B cell (primary cell): Measurements from ENCODE around the gene B4GALT5. TPM values are rescaled to one million over a fixed set of nuclear protein-coding genes. Genes with fewer than 3 reads are reported as not detected.

Experiments
- ATAC-seq: fragments of 200-7000 bp; cut with Tn5 transposase; one replicate; pipeline ENCODE4 v1.10.0; 2021; ENCODE audit warnings: low read depth, mild to moderate bottlenecking, moderate number of reproducible peaks, moderate library complexity
- CTCF ChIA-PET: fragments of 350-600 bp; sonication (Branson Sonifier 250); formaldehyde crosslinking; loops from one replicate; lab custom pipeline; 2021; ENCODE audit warnings: antibody characterized with exemption, inconsistent platforms; lab: Charles Lee
- POLR2A ChIA-PET: fragments of 350-600 bp; sonication (Branson Sonifier 250); formaldehyde crosslinking; loops from one replicate; lab custom pipeline; 2021; ENCODE audit warnings: antibody characterized with exemption; lab: Charles Lee
- DNase-seq: peaks from one replicate; pipeline ENCODE4 v3.0.0; 2013
- H2AFZ ChIP-seq: 2 replicates; pipeline ENCODE4 v1.6.1; 2012; ENCODE audit warnings: mild to moderate bottlenecking, low read depth, low read length; ENCODE audit not compliant: insufficient read depth, poor library complexity, severe bottlenecking
- H3K27ac ChIP-seq, 2 donors: 1 replicate in 1 of 2; 2 replicates in 1 of 2; pipeline ENCODE4 v1.5.1; 2012 to 2013; ENCODE audit warnings: low read length in 2 of 2, mild to moderate bottlenecking in 2 of 2, moderate library complexity in 1 of 2
- H3K27me3 ChIP-seq, 4 experiments: fragments of 200-600 bp in 1 of 4; sonication (generic) in 1 of 4; replicated peaks in 1 of 4; 1 replicate in 2 of 4; 2 replicates in 2 of 4; pipeline versions ENCODE4 v1.6.1 to v1.7.0; 2013 to 2016; ENCODE audit warnings: low read length in 3 of 4, mild to moderate bottlenecking in 2 of 4, mixed read lengths in 1 of 4, moderate library complexity in 1 of 4; ENCODE audit not compliant: insufficient read depth in 4 of 4, control insufficient read depth in 3 of 4; ENCODE audit errors: control extremely low read depth in 1 of 4
- H3K36me3 ChIP-seq, 2 experiments: replicated peaks in 1 of 2; 1 replicate in 1 of 2; 2 replicates in 1 of 2; pipeline versions ENCODE4 v1.6.1 to v1.7.1; 2013; ENCODE audit warnings: low read length in 1 of 2; ENCODE audit not compliant: insufficient read depth in 2 of 2, control insufficient read depth in 1 of 2; ENCODE audit errors: control extremely low read depth in 1 of 2, extremely low read depth in 1 of 2
- H3K4me1 ChIP-seq, 2 donors: fragments of 200-600 bp in 1 of 2; sonication (generic) in 1 of 2; 1 replicate in 1 of 2; 2 replicates in 1 of 2; pipeline versions ENCODE4 v1.5.1 to v1.6.1; 2013 to 2017; ENCODE audit warnings: low read length in 2 of 2; ENCODE audit not compliant: control insufficient read depth in 2 of 2, insufficient read depth in 2 of 2
- H3K4me2 ChIP-seq: replicated peaks from 2 replicates; pipeline ENCODE3; 2012; ENCODE audit warnings: mild to moderate bottlenecking, low read depth, low read length; ENCODE audit not compliant: poor library complexity, severe bottlenecking
- H3K4me3 ChIP-seq, 5 experiments: fragments of 200-600 bp in 1 of 5; sonication (generic) in 1 of 5; 1 replicate in 3 of 5; 2 replicates in 2 of 5; pipeline versions ENCODE4 v1.5.1 to v1.7.0; 2011 to 2016; ENCODE audit warnings: low read length in 4 of 5, mild to moderate bottlenecking in 4 of 5, low read depth in 2 of 5, control low read depth in 1 of 5, moderate library complexity in 1 of 5; ENCODE audit not compliant: insufficient read depth in 1 of 5; ENCODE audit errors: control extremely low read depth in 1 of 5, extremely low read depth in 1 of 5
- H3K79me2 ChIP-seq: fragments of 200-600 bp; sonication (generic); one replicate; pipeline ENCODE4 v1.6.0; 2016; ENCODE audit warnings: low read length; ENCODE audit not compliant: control insufficient read depth, insufficient read depth
- H3K9ac ChIP-seq: fragments of 200-600 bp; sonication (generic); 2 replicates; pipeline ENCODE4 v1.6.1; 2017; ENCODE audit warnings: mild to moderate bottlenecking, low read length, moderate library complexity
- H3K9me3 ChIP-seq, 3 donors: one replicate each; pipeline versions ENCODE4 v1.6.1 to v1.7.1; 2013; ENCODE audit warnings: low read length in 2 of 3; ENCODE audit not compliant: control insufficient read depth in 2 of 3, insufficient read depth in 1 of 3; ENCODE audit errors: control extremely low read depth in 1 of 3
- H4K20me1 ChIP-seq: 2 replicates; pipeline ENCODE4 v1.6.0; 2012; ENCODE audit warnings: mild to moderate bottlenecking, low read length; ENCODE audit not compliant: insufficient read depth, control insufficient read depth, poor library complexity, severe bottlenecking
- H3K27ac Mint-ChIP-seq: one replicate; pipeline ENCODE4 v1.8.0; 2021; ENCODE audit warnings: mixed read lengths
- H3K27me3 Mint-ChIP-seq: one replicate; pipeline ENCODE4 v1.8.0; 2021; ENCODE audit warnings: mixed read lengths
- H3K4me1 Mint-ChIP-seq: one replicate; pipeline ENCODE4 v1.8.0; 2021; ENCODE audit warnings: mixed read lengths
- H3K4me3 Mint-ChIP-seq: one replicate; pipeline ENCODE4 v1.8.0; 2021; ENCODE audit warnings: mixed read lengths
- H3K9me3 Mint-ChIP-seq: one replicate; pipeline ENCODE4 v1.8.0; 2022; ENCODE audit warnings: mixed read lengths; ENCODE audit not compliant: insufficient read depth
- CTCF ChIP-seq: fragments of 200-600 bp; IDR thresholded peaks from one replicate; pipeline ENCODE4 v1.8.0; 2022; ENCODE audit warnings: antibody characterized with exemption, mild to moderate bottlenecking
- EZH2 ChIP-seq: IDR thresholded peaks from 2 replicates; pipeline ENCODE4 v1.6.1; 2012; ENCODE audit warnings: borderline replicate concordance, low read depth, mild to moderate bottlenecking, moderate library complexity, low read length; ENCODE audit not compliant: insufficient read depth, poor library complexity, severe bottlenecking
- WGBS: methylation state at CpG from one replicate; pipeline ENCODE4 v1.1.5; 2013; ENCODE audit warnings: missing lambda C conversion rate; ENCODE audit not compliant: insufficient coverage; 5-methylcytosine and 5-hydroxymethylcytosine counted together
- intact Hi-C: fragments of 100-400 bp; cut with micrococcal nuclease; formaldehyde crosslinking; loops from one replicate; pipeline ENCODE4 v1.10.0; 2022
- polyA plus RNA-seq: library from polyadenylated mRNA; depleted of rRNA; stranded (reverse); fragments of >200 nt; gene quantifications from 2 replicates; pipeline ENCODE4 v1.2.3, GENCODE V29; 2012
- total RNA-seq, 2 donors: library from RNA; stranded (reverse); fragments of 120-200 nt in 1 of 2; gene quantifications; 1 replicate in 1 of 2; 2 replicates in 1 of 2; pipeline versions ENCODE4 v1.2.3 to v1.2.4, GENCODE V29; 2013 to 2022

B4GALT5 gene
- total and polyA plus RNA-seq, 2 donors (not counting 1 experiment from before 2014, with no cell fraction given), result 3.4 to 7.3 TPM

GRCh38 chr20:49595811-49596561 is 117.7 kb downstream of the B4GALT5 start:
- Histone ChIP-seq H2AFZ (no peak overlapping the region), H3K4me2 (no peak overlapping the region), H3K27me3 (peaks cover 0 to 9% (median 1%) of the 10 kb centered on the region in 4 experiments), H3K9ac (no peak overlapping the region), H3K4me1 (peaks cover 0 to 8% of the 10 kb centered on the region in 2 donors), H3K36me3 (no peaks in the 10 kb centered on the region), H4K20me1 (no peaks in the 10 kb centered on the region), H3K9me3 (peaks cover 0 to 12% (median 3%) of the 10 kb centered on the region in 3 donors), H3K27ac (no peak overlapping the region), H3K79me2 (no peaks in the 10 kb centered on the region), H3K4me3 (no peak overlapping the region)
- H3K27ac Mint-ChIP-seq, result no peak overlapping the region
- no peak for DNase-seq
- H3K9me3 Mint-ChIP-seq, result no peaks in the 10 kb centered on the region
- ATAC-seq, result no peak
- H3K4me1 Mint-ChIP-seq, result peaks cover 7% of the 10 kb centered on the region
- CTCF ChIA-PET, result no interaction called here
- intact Hi-C loops, result no loop called here
- POLR2A ChIA-PET, result no interaction called here
- no peak overlapping the region for H3K4me3 Mint-ChIP-seq
- WGBS, result 77% methylated on average over 9 of the region's 15 CpGs
- H3K27me3 Mint-ChIP-seq, result peaks cover 13% of the 10 kb centered on the region
- TF ChIP-seq CTCF (no peak), EZH2 (no peak)

GRCh38 chr20:49595346-49595745 is 118.3 kb downstream of the B4GALT5 start:
- H3K27me3 ChIP-seq, result peaks cover 0 to 9% (median 1%) of the 10 kb centered on the region in 4 experiments
- TF ChIP-seq EZH2, result no peak
- TF ChIP-seq CTCF, result no peak
- no peak overlapping the region for H3K4me3 ChIP-seq
- ATAC-seq (no peak), DNase-seq (no peak)
- H3K9me3 ChIP-seq, result peaks cover 0 to 12% (median 3%) of the 10 kb centered on the region in 3 donors
- Mint-ChIP-seq H3K4me3 (no peak overlapping the region), H3K27ac (no peak overlapping the region), H3K27me3 (peaks cover 13% of the 10 kb centered on the region), H3K9me3 (no peaks in the 10 kb centered on the region), H3K4me1 (peaks cover 8% of the 10 kb centered on the region)
- CTCF ChIA-PET, result no interaction called here
- no peaks in the 10 kb centered on the region for H3K36me3 ChIP-seq
- H3K27ac ChIP-seq, result no peak overlapping the region
- WGBS, result 93% methylated on average over 9 of the region's 10 CpGs
- H3K9ac ChIP-seq, result no peak overlapping the region
- H3K4me2 ChIP-seq, result no peak overlapping the region
- H4K20me1 ChIP-seq, result no peaks in the 10 kb centered on the region
- no peaks in the 10 kb centered on the region for H3K79me2 ChIP-seq
- no peak overlapping the region for H2AFZ ChIP-seq
- peaks cover 0 to 8% of the 10 kb centered on the region in 2 donors for H3K4me1 ChIP-seq
- intact Hi-C loops, result no loop called here
- POLR2A ChIA-PET, result no interaction called here
